Natural killer cell (primary cell): ENCODE measurements around the gene KMT5B. TPM values are rescaled to one million over a fixed set of nuclear protein-coding genes. Genes with fewer than 3 reads are reported as not detected.

ENCODE experiments used
- ATAC-seq, 3 donors: fragments of 150-1000 bp in 2 of 3; fragments of 200-7000 bp in 1 of 3; cut with Tn5 transposase; 1 replicate in 1 of 3; 2 replicates in 2 of 3; pipeline ENCODE4 v1.10.0; 2021; ENCODE audit warnings: mild to moderate bottlenecking in 2 of 3, moderate library complexity in 2 of 3
- DNase-seq, 2 donors: peaks; one replicate each; pipeline versions ENCODE4 v3.0.0 to v3.0.0-alpha.2; 2013 to 2021; ENCODE audit warnings: mixed read lengths in 1 of 2
- H3K27ac ChIP-seq: one replicate; pipeline ENCODE4 v1.5.1; 2013; ENCODE audit warnings: mild to moderate bottlenecking, low read length
- H3K27me3 ChIP-seq: one replicate; pipeline ENCODE4 v1.6.1; 2013; ENCODE audit warnings: low read length; ENCODE audit not compliant: control insufficient read depth, insufficient read depth
- H3K36me3 ChIP-seq: one replicate; pipeline ENCODE4 v1.6.1; 2013; ENCODE audit warnings: low read length; ENCODE audit not compliant: control insufficient read depth, insufficient read depth
- H3K4me1 ChIP-seq: one replicate; pipeline ENCODE4 v1.6.1; 2013; ENCODE audit warnings: low read length; ENCODE audit not compliant: control insufficient read depth, insufficient read depth
- H3K4me3 ChIP-seq: one replicate; pipeline ENCODE4 v1.5.1; 2013; ENCODE audit warnings: low read length
- H3K9me3 ChIP-seq: one replicate; pipeline ENCODE4 v1.6.1; 2013; ENCODE audit warnings: low read length; ENCODE audit not compliant: control insufficient read depth, insufficient read depth
- H3K27ac Mint-ChIP-seq, 2 donors: one replicate each; pipeline ENCODE4 v1.8.0; 2022; ENCODE audit warnings: mild to moderate bottlenecking in 2 of 2, mixed read lengths in 2 of 2, moderate library complexity in 1 of 2
- H3K27me3 Mint-ChIP-seq, 2 donors: one replicate each; pipeline ENCODE4 v1.8.0; 2022; ENCODE audit warnings: low read depth in 2 of 2, mixed read lengths in 2 of 2
- H3K36me3 Mint-ChIP-seq: one replicate; pipeline ENCODE4 v1.8.0; 2022; ENCODE audit warnings: mixed read lengths
- H3K4me1 Mint-ChIP-seq, 2 donors: one replicate each; pipeline ENCODE4 v1.8.0; 2022; ENCODE audit warnings: mixed read lengths in 2 of 2
- H3K4me3 Mint-ChIP-seq: one replicate; pipeline ENCODE4 v1.8.0; 2022; ENCODE audit warnings: mild to moderate bottlenecking, moderate library complexity, mixed read lengths
- H3K9me3 Mint-ChIP-seq, 2 donors: one replicate each; pipeline ENCODE4 v1.8.0; 2022; ENCODE audit warnings: mixed read lengths in 2 of 2
- CTCF ChIP-seq: fragments of 200-600 bp; IDR thresholded peaks from one replicate; pipeline ENCODE4 v1.8.0; 2022; ENCODE audit warnings: antibody characterized with exemption
- WGBS: methylation state at CpG from one replicate; pipeline ENCODE4 v1.1.7; 2013; ENCODE audit warnings: missing lambda C conversion rate; ENCODE audit not compliant: insufficient coverage; 5-methylcytosine and 5-hydroxymethylcytosine counted together
- intact Hi-C: fragments of 100-400 bp; cut with micrococcal nuclease; formaldehyde crosslinking; loops from one replicate; pipeline ENCODE4 v1.14.2; 2022
- total RNA-seq, 4 donors: library from RNA; stranded (reverse); fragments of 120-200 nt in 1 of 4; gene quantifications; one replicate each; pipeline versions ENCODE4 v1.2.3 to v1.2.4, GENCODE V29; 2013 to 2022

Gene KMT5B
- total RNA-seq, 3 donors from 2014 or later (not counting 1 experiment from before 2014, with no cell fraction given), result 45.0 to 60.1 (median 55.6) TPM

- no peaks in the 10 kb centered on the region for H3K27me3 ChIP-seq
- no peaks in the 10 kb centered on the region for H3K9me3 ChIP-seq
- ATAC-seq (no peak), DNase-seq (no peak)
- H3K4me3 Mint-ChIP-seq, result no peak overlapping the region
- H3K36me3 Mint-ChIP-seq, result peaks cover 15% of the 10 kb centered on the region
- H3K27ac ChIP-seq, result no peak overlapping the region
- H3K4me1 Mint-ChIP-seq, result no peaks in the 10 kb centered on the region
- no peak for TF ChIP-seq CTCF
- no peaks in the 10 kb centered on the region for H3K4me1 ChIP-seq
- H3K9me3 Mint-ChIP-seq, result no peaks in the 10 kb centered on the region
- no peaks in the 10 kb centered on the region for H3K27me3 Mint-ChIP-seq
- H3K4me3 ChIP-seq, result no peak overlapping the region
- no peak overlapping the region for H3K27ac Mint-ChIP-seq
- 98% methylated on average over 4 of the region's 4 CpGs for WGBS
- peaks cover 62% of the 10 kb centered on the region for H3K36me3 ChIP-seq
- intact Hi-C loops, result no loop called here
Measured at GRCh38 chr11:68165601-68166000, 47.5 kb downstream of the KMT5B start.

- WGBS, result 98% methylated on average over 2 of the region's 2 CpGs
- DNase-seq (no peak), ATAC-seq (no peak)
Measured at GRCh38 chr11:68164437-68164836, 48.7 kb downstream of the KMT5B start.

GRCh38 chr11:68163691-68164090 is 49.4 kb downstream of the KMT5B start:
- H3K27me3 ChIP-seq, result no peaks in the 10 kb centered on the region
- H3K4me1 Mint-ChIP-seq, result no peaks in the 10 kb centered on the region
- peaks cover 46% of the 10 kb centered on the region for H3K36me3 ChIP-seq
- WGBS, result 89% methylated on average over 11 of the region's 11 CpGs
- H3K36me3 Mint-ChIP-seq, result peaks cover 14% of the 10 kb centered on the region
- no peaks in the 10 kb centered on the region for H3K4me1 ChIP-seq
- H3K27ac ChIP-seq, result no peak overlapping the region
- TF ChIP-seq CTCF, result no peak
- no peak overlapping the region for H3K4me3 ChIP-seq
- H3K4me3 Mint-ChIP-seq, result no peak overlapping the region
- no peak for DNase-seq
- H3K27ac Mint-ChIP-seq, result no peak overlapping the region
- H3K9me3 ChIP-seq, result no peaks in the 10 kb centered on the region
- intact Hi-C loops, result no loop called here
- no peaks in the 10 kb centered on the region for H3K9me3 Mint-ChIP-seq
- ATAC-seq, result no peak
- H3K27me3 Mint-ChIP-seq, result no peaks in the 10 kb centered on the region

More at GRCh38 chr11:68164437-68164836, 48.7 kb downstream of the KMT5B start:
- Histone ChIP-seq H3K27me3 (no peaks in the 10 kb centered on the region), H3K27ac (no peak overlapping the region), H3K4me1 (no peaks in the 10 kb centered on the region), H3K4me3 (no peak overlapping the region), H3K36me3 (peaks cover 50% of the 10 kb centered on the region), H3K9me3 (no peaks in the 10 kb centered on the region)
- TF ChIP-seq CTCF, result no peak
- no peaks in the 10 kb centered on the region for H3K27me3 Mint-ChIP-seq
- no peak overlapping the region for H3K4me3 Mint-ChIP-seq
- intact Hi-C loops, result no loop called here
- no peaks in the 10 kb centered on the region for H3K4me1 Mint-ChIP-seq
- H3K9me3 Mint-ChIP-seq, result no peaks in the 10 kb centered on the region
- H3K36me3 Mint-ChIP-seq, result peaks cover 10% of the 10 kb centered on the region
- no peak overlapping the region for H3K27ac Mint-ChIP-seq

DNA sequence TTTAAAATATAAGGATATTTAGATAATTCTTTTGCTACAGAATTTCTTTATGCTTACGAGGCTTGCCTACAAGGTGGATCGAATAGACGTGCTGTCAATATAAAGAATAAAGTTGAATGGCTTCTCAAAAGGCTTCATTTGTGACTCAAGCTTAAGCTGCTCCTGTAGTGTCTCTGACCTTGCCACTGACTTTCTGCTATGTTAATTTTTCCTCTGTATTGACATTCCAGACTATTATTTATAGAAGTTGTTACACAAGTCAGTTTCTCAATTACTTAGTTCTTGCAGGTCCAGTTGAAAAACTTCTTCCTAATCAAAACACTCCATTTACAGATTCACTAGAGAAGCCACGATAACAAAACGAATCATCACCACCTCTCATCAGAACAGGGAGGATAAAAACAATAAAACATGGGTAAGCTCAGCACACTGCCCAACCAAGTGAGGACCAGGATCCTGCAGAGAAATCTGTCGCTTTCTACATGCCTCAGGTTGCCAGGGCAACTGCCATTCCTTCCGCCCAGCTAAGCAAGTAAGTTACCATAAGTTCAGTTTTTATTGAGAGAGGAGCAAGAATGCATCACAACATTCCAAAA is 52.9 kb downstream of the KMT5B start:
- no peak overlapping the region for H3K4me3 Mint-ChIP-seq
- intact Hi-C loops, result no loop called here

More for the DNA sequence above, 52.9 kb downstream of the KMT5B start:
- 88% methylated on average over 7 of the region's 7 CpGs for WGBS
- Histone ChIP-seq H3K4me1 (no peaks in the 10 kb centered on the region), H3K9me3 (no peaks in the 10 kb centered on the region), H3K27ac (no peak overlapping the region), H3K36me3 (peaks cover 35% of the 10 kb centered on the region), H3K27me3 (no peaks in the 10 kb centered on the region), H3K4me3 (no peak overlapping the region)
- ATAC-seq (no peak), DNase-seq (no peak)
- Mint-ChIP-seq H3K27me3 (no peaks in the 10 kb centered on the region), H3K27ac (no peak overlapping the region), H3K36me3 (peaks cover 20% of the 10 kb centered on the region), H3K4me1 (no peaks in the 10 kb centered on the region), H3K9me3 (no peaks in the 10 kb centered on the region)
- no peak for TF ChIP-seq CTCF
